GM19328 (cell line): ENCODE measurements around the gene TPM4.

Experiments
- ATAC-seq: cut with Tn5 transposase; IDR thresholded peaks from one replicate; pipeline ENCODE4 v1.9.1; 2021; ENCODE audit warnings: mild to moderate bottlenecking, moderate library complexity; ENCODE audit not compliant: unreplicated experiment

The TPM4 gene

DNA sequence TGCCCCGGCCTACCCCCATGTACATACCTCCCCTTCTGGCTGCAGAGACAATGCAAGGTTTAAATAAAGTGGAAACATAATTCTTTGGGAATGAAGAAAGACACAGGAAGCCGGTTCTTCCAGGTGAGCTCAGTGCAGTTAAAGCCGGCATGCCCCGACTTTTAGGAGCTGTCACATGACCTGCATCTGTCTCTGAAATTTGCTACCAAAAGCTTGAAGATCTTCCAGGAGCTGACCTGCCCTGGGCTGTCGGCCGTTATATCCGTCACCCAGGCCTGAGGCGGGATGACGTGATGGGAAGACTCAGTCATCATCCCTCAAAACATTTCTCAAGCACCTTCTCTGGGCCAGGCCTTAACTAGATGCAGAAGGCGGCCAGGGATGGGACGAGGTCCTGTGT lies 45.7 kb downstream of the TPM4 start:
- ATAC-seq, result no peak

DNA sequence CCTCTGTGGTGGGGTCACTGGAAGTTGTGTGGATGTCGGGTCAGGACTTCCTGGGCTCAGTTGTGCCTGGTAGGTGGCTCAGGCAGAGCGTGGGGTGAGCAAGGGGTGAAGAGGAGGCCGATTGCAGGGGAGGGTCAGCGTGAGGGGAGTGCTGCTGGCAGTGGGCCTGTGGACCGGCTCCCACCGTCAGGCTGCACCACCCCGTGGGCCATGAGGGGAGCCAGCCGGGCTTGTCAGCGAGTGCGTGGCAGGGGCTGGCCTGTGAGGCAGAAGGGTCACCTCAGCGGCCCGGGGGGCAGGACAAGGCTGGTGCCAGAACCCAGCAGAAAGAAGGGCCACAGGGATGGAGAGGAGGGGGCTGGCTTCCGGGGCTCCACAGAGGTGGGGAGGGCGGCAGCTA lies 48.7 kb downstream of the TPM4 start:
- ATAC-seq, result no peak

DNA sequence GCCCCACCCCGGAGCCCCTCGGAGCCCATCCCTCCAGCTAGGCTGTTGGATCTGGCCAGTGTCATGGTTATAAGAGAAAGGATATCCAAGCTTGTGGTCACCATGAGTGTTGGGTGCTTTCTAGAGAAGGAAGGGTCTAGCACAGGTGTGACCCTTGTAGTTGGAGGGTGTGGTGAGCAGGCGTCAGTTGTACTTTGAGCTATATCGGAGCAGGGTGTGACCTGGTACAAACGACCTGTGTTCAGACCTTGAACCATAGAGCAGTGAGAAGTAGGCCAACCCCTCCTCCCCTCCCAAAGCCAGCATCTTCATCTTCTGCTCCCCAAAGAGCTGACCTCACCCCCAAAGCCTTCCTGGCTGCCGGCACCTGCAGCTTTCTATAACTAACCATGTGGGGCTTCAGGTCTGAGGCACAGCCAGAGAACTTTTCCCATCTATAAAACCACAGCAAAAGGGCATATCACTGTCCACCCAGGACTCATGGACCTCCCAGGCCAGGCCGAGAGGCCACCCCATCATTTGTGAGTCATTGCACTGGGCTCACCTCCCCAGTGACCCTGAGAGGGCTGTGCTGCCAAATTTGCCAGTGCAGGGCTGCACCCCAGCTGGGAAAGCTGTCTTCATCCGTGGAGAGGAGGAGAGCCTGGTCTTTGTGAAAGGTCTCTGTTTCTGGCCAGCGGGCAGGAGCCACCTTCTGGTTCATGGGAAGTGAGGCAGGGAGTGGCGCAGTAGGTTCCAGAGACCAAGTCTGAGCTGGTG lies 49.6 kb downstream of the TPM4 start:
- ATAC-seq, result no peak

DNA sequence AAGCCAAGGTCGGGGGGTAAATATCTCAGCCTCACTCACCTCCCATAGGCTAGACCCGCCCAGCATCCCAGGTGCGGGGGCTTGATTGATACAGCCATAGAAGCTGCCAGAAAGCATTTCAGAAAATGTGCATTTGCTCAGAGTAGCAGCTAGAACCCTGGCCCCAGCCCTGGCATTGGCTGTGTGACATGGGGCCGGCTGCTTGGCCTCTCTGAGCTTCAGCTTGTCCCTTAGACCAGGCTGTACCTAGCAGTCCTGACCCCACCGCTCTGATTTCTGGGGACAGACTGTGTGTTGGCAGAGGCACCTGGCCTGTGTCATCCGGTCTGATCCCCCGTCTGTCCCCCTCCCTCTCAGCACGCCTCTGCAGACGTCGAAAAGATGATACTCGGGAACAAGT lies 50.8 kb downstream of the TPM4 start:
- ATAC-seq, result no peak

DNA sequence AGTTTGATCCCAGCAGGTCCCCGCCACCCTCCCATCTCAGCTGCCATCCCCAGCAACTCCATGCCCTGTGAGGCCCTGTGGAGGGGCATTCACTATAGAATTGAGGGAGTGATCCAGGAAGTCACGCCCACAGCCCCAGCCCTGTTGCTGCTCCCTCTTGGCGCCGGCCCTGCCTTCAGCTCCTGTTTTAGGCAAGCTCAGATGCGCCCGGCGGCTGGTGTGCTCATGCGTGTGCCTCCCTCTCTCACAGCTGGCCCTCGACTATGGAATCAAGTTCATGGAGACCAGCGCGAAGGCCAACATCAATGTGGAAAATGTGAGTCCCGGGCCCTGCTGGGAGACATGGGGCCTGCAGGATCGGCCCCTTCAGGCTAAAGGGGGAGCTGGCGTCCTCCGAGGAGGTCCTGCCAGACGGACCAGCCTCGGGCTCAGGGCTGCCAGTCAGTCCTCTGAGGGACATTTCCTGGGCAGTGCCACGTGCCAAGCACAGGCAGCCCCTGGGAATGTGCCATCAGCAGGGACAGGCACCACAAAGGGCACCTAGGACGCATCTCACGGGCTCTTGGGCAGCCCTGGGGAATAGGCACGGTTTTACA lies 51.6 kb downstream of the TPM4 start:
- ATAC-seq, result no peak

DNA sequence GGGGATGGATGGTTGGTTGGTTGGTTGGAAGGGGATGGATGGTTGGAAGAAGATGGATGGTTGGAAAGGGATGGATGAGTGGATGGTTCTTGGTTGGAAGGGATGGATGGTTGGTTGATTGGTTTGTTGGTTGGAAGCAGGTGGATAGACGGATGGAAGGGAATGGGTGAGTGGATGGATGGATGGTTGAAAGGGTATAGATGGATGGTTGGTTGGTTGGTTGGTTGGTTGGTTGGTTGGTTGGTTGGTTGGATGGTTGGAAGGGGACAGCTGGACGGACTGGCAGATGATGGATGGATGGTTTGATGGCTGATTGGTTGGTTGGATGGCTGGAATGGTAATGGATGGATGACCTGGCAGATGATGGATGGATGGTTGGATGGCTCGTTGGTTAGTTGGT lies 55.4 kb downstream of the TPM4 start:
- no peak for ATAC-seq

DNA sequence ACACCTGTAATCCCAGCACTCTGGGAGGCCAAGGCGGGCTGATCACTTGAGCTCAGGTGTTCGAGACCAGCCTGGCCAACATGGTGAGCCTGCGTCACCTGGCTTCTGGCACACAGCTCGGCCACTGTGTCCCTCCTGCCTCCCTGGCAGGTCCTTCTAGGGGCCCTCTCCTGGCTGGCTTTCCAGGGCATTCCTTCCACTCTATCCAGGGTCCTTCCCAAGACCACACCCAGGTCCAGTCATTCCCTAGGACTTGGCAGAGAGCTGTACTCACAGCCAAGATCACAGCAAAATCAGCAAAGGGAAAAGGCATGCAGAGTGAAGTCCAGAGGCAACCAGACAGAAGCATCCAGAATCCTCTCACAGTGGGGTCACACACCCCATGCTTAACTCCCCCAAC lies 57.5 kb downstream of the TPM4 start:
- ATAC-seq, result no peak

DNA sequence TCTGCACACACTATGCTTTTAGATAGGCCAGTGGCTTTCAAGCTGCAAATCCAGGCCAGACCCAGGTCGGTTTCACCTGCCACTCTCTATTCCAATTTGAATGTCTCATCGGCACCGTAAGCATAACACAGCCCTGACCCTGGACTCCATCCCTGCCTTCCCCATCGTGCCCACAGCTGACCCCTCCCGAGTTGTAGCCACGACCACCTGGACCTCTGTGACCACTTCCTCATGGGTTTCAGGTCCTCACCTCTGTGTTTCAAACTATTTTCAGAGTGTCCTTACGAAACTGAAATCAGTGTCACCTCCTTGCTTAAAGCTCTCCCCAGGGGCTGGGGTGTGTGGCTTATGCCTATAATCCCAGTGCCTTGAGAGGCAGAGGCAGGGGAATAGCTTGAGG lies 58.2 kb downstream of the TPM4 start:
- no peak for ATAC-seq

DNA sequence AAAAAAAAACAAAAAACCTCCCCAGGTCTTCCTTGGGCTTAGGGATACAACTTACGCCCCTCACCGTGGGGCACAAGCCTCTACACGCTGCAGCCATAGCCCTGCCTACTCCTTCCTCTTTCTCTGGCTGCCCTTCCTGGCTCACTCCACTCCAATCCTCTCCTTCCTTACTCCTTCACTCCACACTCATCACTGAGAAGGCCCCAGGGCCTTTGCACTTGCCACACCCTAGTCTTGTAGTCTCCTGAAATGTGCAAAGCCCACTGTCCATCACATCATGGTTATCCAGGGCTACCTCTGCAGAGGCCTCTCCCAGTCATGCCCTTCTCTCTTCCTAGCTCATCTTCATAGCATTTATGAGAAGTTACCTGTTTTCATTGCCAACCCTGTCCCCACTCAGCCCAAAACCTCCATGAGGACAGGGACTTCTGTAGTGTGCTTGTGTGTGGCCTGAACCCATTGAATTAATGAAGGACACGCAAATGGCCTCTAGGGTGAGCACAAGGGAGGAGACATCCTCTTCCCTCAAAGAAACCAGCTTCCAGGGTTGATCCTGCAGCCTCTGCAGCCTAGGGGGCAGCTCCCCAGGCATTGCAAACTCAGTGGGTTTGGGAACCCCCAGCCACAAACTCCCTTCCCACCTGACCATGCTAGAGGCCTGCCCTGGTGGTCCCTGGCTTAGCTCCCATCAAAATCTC lies 59.3 kb downstream of the TPM4 start:
- ATAC-seq, result no peak

DNA sequence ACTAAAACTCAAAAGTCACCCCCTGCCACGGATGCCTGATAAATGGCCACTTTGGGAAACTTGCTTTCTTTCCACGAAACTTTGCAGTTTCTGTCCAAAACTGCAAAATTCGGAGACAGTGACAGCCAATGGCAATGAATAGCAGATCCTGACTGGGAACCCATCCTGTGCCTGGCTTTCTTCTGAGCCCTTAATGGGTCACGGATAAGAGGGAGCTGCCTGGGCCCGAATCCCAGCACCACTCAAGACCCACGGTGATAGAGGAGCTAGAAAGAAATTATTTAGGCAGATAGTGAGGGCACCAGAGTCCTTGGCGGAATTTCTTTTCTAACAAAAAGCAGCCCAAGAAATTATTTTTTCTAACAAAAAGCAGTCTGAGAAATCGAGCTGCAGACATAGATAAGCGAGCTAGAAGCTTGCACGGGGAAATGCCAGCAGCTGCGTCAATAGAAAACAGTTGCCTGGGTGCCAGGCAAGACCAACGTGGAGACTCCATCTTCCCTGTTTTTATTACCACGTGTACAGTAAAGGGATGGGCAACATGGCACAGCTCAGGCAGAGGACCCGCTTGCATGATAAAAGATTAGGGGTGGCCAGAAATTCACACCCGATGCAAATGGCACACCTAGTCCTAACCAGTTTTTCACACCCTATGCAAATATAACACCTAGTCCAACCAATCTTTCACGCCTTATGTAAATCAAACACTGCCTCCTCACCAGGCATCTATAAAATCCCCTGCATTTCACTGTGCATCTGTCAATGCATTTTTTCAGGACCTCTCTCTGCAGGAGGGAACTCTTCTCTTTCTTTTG lies 60.1 kb downstream of the TPM4 start:
- ATAC-seq, result no peak

DNA sequence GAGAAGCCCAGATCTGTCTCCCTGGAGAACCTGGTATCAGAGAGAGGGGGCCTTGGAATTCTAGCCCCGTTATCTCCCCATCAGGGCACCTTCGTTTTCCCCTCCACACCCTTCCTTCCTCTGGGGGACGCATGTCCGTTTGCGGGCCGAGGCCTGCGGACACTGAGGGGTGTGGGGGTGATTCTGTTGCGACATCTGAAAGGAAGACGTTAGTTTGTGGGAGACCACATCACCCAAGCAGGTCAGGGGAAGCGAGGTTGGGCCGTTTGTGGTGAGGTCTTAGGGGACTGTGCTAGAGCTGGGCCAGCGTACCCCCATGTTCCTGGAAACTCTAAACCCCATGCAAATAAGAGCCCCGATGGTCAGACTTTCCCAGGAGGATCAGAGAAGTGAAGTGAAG lies 63.5 kb downstream of the TPM4 start:
- ATAC-seq, result no peak

DNA sequence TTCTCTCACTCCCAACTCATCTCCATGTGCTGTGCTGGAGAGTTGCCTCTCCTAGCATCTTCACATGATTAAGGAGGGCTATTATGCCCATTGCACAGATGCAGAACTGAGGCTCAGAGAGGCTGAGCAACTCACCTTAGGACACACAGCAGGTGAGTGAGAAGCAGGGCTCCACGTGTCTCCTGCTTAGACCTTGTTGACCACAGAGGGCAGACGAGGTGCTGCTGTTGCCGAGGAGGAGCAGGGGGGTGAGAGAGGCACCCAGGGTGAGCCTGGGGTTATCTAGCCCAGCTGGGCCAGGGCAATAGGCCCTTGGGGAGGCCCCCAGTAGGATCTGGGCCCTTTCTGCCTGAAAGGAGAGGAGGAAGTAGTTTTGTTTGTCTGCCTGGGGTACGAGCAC lies 64.7 kb downstream of the TPM4 start:
- ATAC-seq, result no peak

DNA sequence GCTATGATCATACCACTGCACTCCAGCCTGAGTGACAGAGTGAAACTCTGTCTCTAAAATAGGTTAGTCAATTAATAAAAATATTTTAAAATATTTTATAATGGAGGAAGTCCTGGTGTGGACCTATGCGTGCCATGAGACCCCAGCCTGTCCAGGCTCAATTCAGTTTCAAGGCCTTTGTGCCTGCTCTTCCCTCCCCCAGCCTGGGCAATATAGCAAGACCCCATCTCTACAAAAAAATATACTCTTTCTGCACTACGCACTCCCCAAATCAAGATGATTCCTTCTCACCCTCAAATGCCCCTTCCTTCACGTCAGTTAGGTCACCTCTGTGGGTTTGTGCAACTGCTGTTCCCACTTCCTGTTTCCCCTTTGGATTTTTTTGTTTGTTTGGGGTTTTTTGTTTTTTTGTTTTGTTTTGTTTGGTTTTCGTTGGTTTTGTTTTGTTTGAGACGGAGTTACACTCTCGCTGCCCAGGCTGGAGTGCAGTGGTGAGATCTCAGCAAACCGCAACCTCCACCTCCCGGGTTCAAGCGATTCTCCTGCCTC lies 65.8 kb downstream of the TPM4 start:
- no peak for ATAC-seq

DNA sequence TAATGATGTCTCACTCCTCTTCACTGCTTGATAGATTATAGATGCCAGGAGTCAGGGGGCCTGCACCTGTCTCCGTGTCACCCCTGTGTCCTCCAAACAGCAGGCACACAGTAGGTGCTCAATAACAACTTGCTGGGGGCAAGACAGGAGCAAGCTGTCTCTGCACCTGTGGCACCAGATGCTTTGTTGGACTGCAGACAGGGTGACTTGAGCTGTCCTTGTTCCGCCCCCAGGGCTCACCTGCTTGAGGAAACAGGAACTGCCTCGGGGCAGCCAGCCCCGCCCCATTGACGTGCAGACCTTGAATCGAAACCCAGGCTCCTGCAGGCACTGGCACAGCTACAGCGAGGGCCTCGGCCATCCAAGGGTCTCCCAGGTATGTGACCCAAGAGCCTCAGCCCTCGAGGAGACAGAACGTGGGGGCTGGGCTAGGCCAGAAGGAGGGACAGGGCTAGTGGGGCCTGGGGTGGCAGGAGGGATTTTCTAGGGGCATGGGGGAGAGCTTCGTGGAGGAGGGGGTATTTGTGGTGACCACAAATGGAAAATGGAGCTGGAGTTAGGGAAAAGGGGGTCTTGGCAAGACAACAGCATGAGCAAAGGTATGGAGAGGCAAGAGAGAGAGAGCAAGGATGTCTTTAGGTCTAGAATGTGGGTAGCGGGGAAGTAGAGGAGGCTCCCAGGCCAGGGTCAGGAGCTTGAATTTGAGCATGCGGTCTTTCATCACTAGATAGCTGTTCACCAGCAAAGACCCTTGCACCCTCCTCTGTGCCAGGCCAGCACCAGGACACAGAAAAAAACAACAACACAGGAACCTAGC lies 67.3 kb downstream of the TPM4 start, which contains the start of gene HSH2D:
HSH2D (plus strand) TSS at position 287 of the 817 bp plus-strand sequence. CDS start 5,066 bp downstream, outside the sequence.
- no peak for ATAC-seq

DNA sequence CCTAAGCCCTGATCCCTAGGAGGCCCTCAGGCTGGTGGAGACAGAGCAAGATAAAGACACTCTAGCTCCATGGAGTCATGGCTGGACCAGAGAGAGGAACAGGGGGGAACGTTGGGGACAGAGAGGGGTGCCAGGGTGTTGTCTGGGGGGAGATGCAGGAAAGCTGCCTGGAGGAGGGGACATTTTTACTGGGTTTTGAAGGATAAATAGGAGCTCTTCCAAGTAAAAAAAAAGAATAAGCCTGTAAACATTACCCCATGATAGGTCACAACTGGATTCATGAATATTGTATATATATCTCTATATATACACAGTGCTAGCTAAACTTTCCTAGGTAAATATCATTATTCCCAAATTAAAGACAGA lies 67.9 kb downstream of the TPM4 start:
- no peak for ATAC-seq

DNA sequence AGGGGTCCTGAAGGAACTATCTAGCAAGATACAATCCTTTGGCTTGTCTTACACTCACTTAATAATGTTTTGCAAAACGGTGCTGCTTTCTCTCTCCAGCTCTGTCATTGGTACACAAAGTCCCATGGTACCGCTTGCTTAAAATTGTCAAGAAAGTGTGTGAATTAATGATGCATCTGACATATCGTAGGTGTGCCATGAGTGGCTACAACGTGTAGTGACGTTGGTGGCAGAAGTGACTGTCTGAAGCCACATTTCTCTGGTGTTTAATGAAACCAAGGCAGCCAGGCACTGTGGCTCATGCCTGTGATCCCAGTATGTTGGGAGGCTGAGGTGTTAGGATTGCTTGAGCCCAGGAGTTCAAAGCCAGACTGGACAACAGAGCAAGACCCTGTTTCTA lies 69.8 kb downstream of the TPM4 start:
- ATAC-seq, result no peak

DNA sequence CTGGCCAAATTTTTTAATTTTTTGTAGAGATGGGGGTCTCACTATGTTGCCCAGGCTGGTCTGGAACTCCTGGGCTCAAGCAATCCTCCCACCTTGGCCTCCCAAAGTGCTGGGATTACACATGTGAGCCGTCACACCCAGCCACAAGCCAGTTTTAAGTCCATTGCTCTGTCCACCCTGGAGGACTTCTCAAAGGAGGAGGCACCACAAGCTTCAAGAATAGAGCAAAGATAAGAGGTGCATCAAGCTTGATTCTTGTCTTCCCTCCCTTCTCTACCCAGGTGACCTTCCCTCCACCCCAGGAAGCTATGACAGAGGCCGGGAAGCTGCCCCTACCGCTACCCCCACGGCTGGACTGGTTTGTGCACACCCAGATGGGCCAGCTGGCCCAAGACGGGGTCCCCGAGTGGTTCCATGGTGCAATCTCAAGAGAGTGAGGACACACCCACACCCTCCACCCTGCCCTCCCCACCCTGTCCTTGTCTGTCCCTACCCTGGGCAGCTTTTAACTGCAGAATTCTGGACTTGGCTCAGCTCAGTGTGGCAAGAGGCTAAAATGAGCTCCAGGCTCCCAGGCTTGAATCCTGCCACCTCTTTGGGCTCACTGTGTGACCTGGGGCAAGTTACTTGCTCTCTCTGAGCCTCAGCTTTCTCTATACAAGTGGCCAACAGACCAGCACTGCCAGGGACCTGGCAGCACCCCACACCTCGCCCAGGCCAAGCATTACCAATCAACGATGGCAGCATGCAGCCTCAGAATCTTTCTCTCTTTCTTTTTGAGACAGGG lies 72.3 kb downstream of the TPM4 start:
- no peak for ATAC-seq
